ENCODE data around the gene HOXA4. TPM values are rescaled to one million over a fixed set of nuclear protein-coding genes. Genes with fewer than 3 reads are reported as not detected.
A peak's percentile ranks its signal among the peaks of the same experiment; 100 is the strongest.

HOXA4 gene
- total RNA-seq, 1 donor from 2014 or later: not detected

DNA sequence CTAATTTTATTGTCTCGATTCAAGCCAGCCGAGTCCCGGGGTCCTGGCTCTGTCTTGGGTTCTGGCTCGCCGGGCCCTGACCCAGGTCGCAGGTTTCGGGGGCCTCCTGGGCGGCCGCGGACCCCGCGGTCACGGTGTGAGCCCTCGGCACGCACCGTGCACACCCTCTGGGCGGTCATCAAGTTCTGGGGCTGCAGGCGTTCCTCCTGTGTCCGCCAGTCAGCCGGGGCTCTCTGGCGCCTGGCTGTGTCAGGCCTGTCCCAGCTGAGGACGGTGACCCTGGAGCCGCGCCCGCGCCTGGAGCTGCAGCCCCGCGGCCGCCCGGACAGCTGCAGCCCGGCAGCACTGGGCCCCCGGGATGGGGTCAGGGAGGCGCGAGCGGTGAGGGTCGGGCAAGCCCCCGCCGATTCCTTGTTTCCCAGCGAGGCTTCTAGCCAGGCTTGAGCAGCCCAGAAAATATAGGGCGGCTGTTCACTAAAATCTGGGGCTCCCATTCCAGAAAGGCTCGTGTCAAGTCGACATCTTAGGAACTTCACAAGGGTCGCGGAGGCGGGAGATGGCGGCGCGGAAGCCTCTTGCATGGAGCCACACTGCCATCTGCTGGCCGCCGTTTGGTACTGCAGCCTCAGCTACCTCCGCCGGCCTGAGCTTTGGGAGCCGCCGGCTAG is 30.1 kb upstream of the HOXA4 start:
- H3K36me3 Mint-ChIP-seq (ENCODE audit: unreplicated experiment): no peaks in the 10 kb centered on the region
- H3K9me3 Mint-ChIP-seq (ENCODE audit: unreplicated experiment): peaks cover 7% of the 10 kb centered on the region
- no peak overlapping the region for H3K27ac Mint-ChIP-seq (ENCODE audit: unreplicated experiment)
- H3K4me3 Mint-ChIP-seq (ENCODE audit: unreplicated experiment): peak overlapping the region; percentile 66
- H3K27me3 Mint-ChIP-seq (ENCODE audit: unreplicated experiment): peaks cover 84% of the 10 kb centered on the region
- TF ChIP-seq, protein P1, sequence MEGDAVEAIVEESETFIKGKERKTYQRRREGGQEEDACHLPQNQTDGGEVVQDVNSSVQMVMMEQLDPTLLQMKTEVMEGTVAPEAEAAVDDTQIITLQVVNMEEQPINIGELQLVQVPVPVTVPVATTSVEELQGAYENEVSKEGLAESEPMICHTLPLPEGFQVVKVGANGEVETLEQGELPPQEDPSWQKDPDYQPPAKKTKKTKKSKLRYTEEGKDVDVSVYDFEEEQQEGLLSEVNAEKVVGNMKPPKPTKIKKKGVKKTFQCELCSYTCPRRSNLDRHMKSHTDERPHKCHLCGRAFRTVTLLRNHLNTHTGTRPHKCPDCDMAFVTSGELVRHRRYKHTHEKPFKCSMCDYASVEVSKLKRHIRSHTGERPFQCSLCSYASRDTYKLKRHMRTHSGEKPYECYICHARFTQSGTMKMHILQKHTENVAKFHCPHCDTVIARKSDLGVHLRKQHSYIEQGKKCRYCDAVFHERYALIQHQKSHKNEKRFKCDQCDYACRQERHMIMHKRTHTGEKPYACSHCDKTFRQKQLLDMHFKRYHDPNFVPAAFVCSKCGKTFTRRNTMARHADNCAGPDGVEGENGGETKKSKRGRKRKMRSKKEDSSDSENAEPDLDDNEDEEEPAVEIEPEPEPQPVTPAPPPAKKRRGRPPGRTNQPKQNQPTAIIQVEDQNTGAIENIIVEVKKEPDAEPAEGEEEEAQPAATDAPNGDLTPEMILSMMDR (IDR thresholded peaks at IDR 0.05): peak; percentile 99
- DNase-seq (ENCODE audit: extremely low spot score, unreplicated experiment): peak; percentile 93
- peaks cover 7% of the 10 kb centered on the region for H3K4me1 Mint-ChIP-seq (ENCODE audit: unreplicated experiment)

DNA sequence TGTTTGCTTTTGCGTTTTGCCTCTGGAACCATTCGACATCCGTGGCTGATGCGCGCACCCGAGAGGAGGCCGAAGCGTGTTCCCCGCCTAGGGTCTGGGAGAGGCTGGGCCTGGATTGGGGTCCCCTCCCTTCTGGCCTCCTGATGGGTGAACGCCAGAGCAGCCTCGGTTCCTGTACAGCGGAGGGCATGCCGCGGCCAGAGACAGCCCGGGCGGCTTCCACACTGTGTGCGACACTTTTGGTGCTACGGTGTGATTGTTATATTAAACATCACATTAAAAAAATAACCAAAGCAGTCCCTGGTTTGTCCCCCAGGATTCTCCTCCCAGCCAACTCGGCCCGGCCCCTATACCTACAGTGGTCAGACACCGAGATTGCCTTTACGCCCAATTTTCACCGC is 29.6 kb upstream of the HOXA4 start:
- DNase-seq (ENCODE audit: extremely low spot score, unreplicated experiment): no peak
- Mint-ChIP-seq H3K36me3 (ENCODE audit: unreplicated experiment) (no peaks in the 10 kb centered on the region), H3K27ac (ENCODE audit: unreplicated experiment) (no peak overlapping the region), H3K9me3 (ENCODE audit: unreplicated experiment) (peaks cover 7% of the 10 kb centered on the region), H3K27me3 (ENCODE audit: unreplicated experiment) (peaks cover 85% of the 10 kb centered on the region), H3K4me1 (ENCODE audit: unreplicated experiment) (peaks cover 7% of the 10 kb centered on the region), H3K4me3 (ENCODE audit: unreplicated experiment) (no peak overlapping the region)
- TF ChIP-seq, protein P1 (IDR thresholded peaks at IDR 0.05): no peak

DNA sequence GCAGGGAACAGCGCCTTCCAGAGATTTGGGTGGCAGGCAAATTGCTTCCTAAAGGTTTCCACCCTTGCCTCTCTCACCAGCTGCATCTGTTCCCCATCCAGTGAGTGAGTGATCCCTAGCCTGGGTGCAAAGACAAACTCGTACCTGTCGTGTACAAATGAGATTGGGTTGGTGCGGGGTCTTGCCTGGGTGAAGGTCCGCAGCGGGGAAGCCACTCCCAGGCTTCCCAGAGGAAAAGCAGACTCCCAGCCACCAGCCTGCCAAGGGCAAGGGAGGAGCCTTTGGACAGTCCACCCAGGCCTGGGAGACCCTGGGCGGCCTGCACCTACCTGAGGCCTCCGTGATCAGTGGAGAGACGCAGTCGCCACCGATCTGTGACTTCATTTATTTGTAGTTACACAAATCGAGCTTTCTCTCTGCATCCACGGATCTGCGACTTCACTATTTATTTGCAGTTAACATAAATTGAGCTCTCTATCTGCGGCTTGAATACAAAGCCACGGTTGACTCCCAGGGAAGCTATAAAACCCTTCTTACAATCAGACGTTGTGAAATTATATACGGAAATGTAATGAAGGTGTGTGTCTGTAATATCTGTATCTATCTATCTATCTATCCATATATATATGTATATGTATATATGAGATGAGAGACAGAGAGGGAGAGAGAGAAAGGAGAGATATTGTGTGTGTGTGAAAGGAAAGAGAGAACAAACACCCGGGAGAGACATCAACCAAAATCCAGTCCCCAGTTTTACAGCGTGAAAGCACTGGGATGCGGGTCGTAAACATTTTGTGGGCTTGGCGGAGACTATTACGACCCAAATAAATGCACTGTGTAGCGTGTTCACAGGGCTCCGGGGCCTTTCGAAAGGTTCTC is 28.9 kb upstream of the HOXA4 start:
- H3K36me3 Mint-ChIP-seq (ENCODE audit: unreplicated experiment): peaks cover 1% of the 10 kb centered on the region
- no peak for DNase-seq (ENCODE audit: extremely low spot score, unreplicated experiment)
- peaks cover 12% of the 10 kb centered on the region for H3K4me1 Mint-ChIP-seq (ENCODE audit: unreplicated experiment)
- TF ChIP-seq, protein P1 (IDR thresholded peaks at IDR 0.05): no peak
- H3K9me3 Mint-ChIP-seq (ENCODE audit: unreplicated experiment): peaks cover 7% of the 10 kb centered on the region
- H3K27me3 Mint-ChIP-seq (ENCODE audit: unreplicated experiment): peaks cover 87% of the 10 kb centered on the region
- no peak overlapping the region for H3K4me3 Mint-ChIP-seq (ENCODE audit: unreplicated experiment)
- no peak overlapping the region for H3K27ac Mint-ChIP-seq (ENCODE audit: unreplicated experiment)

DNA sequence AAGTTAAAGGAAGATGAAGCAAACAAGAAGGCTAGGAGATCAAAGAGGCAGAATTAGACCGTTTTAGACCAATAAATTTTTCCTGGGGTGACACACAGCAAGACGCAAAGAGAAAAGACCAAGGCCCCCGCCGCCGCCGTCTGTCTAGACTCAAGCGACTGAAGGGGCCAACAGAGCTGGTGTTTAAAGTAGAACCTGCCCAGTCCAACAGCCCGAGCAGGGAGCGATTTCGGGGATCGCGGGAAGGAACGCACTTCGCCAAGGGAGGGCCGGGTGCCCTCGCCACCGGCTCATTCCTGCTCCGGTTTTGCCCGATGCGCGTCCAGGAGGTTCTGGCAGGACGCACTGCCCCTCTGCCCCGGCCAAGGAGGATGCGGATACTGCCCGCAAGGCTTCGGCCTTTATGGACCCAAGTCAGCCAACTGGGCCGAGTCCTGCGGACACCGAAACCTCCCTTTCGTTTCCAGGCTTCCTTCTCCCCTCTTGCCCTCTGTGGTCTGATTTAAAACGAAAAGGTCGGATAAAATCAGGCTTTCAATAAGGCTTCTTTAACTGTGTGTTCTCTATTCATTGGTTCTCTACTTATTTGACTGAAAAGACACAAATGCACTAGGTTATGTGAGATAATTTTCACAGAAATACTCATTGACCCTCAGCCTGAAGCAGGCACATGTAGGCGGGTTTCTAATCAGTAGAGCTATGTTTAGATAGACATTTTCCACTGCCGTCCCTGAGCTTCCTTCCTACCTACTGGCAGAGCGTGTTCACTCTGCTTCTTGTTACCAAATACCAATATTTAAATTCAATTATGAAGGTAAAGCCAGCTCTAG is 28.1 kb upstream of the HOXA4 start:
- no peak for DNase-seq (ENCODE audit: extremely low spot score, unreplicated experiment)
- peaks cover 88% of the 10 kb centered on the region for H3K27me3 Mint-ChIP-seq (ENCODE audit: unreplicated experiment)
- no peak overlapping the region for H3K4me3 Mint-ChIP-seq (ENCODE audit: unreplicated experiment)
- TF ChIP-seq, protein P1 (IDR thresholded peaks at IDR 0.05): no peak
- peaks cover 12% of the 10 kb centered on the region for H3K4me1 Mint-ChIP-seq (ENCODE audit: unreplicated experiment)
- H3K27ac Mint-ChIP-seq (ENCODE audit: unreplicated experiment): no peak overlapping the region
- peaks cover 1% of the 10 kb centered on the region for H3K36me3 Mint-ChIP-seq (ENCODE audit: unreplicated experiment)
- H3K9me3 Mint-ChIP-seq (ENCODE audit: unreplicated experiment): peaks cover 7% of the 10 kb centered on the region
